ENCODE data around the gene GRWD1. TPM values are rescaled to one million over a fixed set of nuclear protein-coding genes. Genes with fewer than 3 reads are reported as not detected.

Gene GRWD1
- total and polyA plus RNA-seq, 2 of the 8 experiments (the other 6 are each of a cell fraction or from before 2014, with no cell fraction given), result 36.9 to 61.9 TPM

GRCh38 chr19:48499316-48500090 lies 53.7 kb downstream of the GRWD1 start (continued):
- TF ChIP-seq MAFK (IDR thresholded peaks at IDR 0.05; ENCODE audit: low read depth, low read length) (no peak), RNF2 (IDR thresholded peaks at IDR 0.05; ENCODE audit: borderline replicate concordance, low read depth, low read length, missing control alignments, poor library complexity, severe bottlenecking) (no peak), NANOG (IDR thresholded peaks at IDR 0.05; ENCODE audit: insufficient read depth, low read depth, low read length, poor library complexity, severe bottlenecking) (no peak), EGR1 (IDR thresholded peaks at IDR 0.05; ENCODE audit: borderline replicate concordance, low read depth, low read length) (no peak)
